BE2C (cell line): ENCODE data around the gene LRRC7.
A peak's percentile ranks its signal among the peaks of the same experiment; 100 is the strongest.

ENCODE experiments used
- DNase-seq: peaks from one replicate; pipeline ENCODE4 v3.0.0-alpha.2; 2020
- H3K27me3 ChIP-seq: fragments of 250-450 bp; sonication (Bioruptor Pico); 2 replicates; pipeline ENCODE4 v1.5.1; 2020; ENCODE audit warnings: mild to moderate bottlenecking
- H3K36me3 ChIP-seq: fragments of 250-450 bp; sonication (Bioruptor Pico); 2 replicates; pipeline ENCODE4 v1.5.1; 2020; ENCODE audit warnings: mild to moderate bottlenecking
- H3K4me1 ChIP-seq: fragments of 250-450 bp; sonication (Bioruptor Pico); 2 replicates; pipeline ENCODE4 v1.5.1; 2020
- H3K4me3 ChIP-seq: 2 replicates; pipeline ENCODE4 v1.5.1; 2011; ENCODE audit warnings: low read depth, low read length
- H3K9me3 ChIP-seq: fragments of 250-450 bp; sonication (Bioruptor Pico); 2 replicates; pipeline ENCODE4 v1.5.1; 2020
- CTCF ChIP-seq: IDR thresholded peaks from 2 replicates; pipeline ENCODE4 v1.5.1; 2012; ENCODE audit warnings: mild to moderate bottlenecking, low read depth, low read length

Gene LRRC7

GRCh38 chr1:69686367-69686984 is 118.8 kb downstream of the LRRC7 start:
- Histone ChIP-seq H3K9me3 (no peaks in the 10 kb centered on the region), H3K4me1 (peaks cover 3% of the 10 kb centered on the region; the same call in 1 of the 2 replicates), H3K36me3 (no peaks in the 10 kb centered on the region), H3K4me3 (no peak overlapping the region), H3K27me3 (no peaks in the 10 kb centered on the region)
- DNase-seq: no peak
- no peak for TF ChIP-seq CTCF

- Histone ChIP-seq H3K27me3 (no peaks in the 10 kb centered on the region), H3K36me3 (no peaks in the 10 kb centered on the region), H3K4me3 (no peak overlapping the region), H3K9me3 (no peaks in the 10 kb centered on the region), H3K4me1 (peaks cover 3% of the 10 kb centered on the region; the same call in 1 of the 2 replicates)
- no peak for DNase-seq
- TF ChIP-seq CTCF: no peak
These were observed 120.5 kb downstream of the LRRC7 start for GRCh38 chr1:69688193-69688592.

- Histone ChIP-seq H3K36me3 (no peaks in the 10 kb centered on the region), H3K27me3 (no peaks in the 10 kb centered on the region), H3K4me1 (peaks cover 3% of the 10 kb centered on the region; the same call in 1 of the 2 replicates), H3K4me3 (no peak overlapping the region), H3K9me3 (no peaks in the 10 kb centered on the region)
- DNase-seq: no peak
- no peak for TF ChIP-seq CTCF
These were observed 123.5 kb downstream of the LRRC7 start for GRCh38 chr1:69691179-69691578.

GRCh38 chr1:69693921-69694675 is 126.4 kb downstream of the LRRC7 start:
- Histone ChIP-seq H3K36me3 (no peaks in the 10 kb centered on the region), H3K4me1 (peaks cover 3% of the 10 kb centered on the region; the same call in 1 of the 2 replicates), H3K9me3 (no peaks in the 10 kb centered on the region), H3K4me3 (no peak overlapping the region), H3K27me3 (no peaks in the 10 kb centered on the region)
- no peak for TF ChIP-seq CTCF
- DNase-seq: no peak

- no peaks in the 10 kb centered on the region for H3K36me3 ChIP-seq
- no peaks in the 10 kb centered on the region for H3K27me3 ChIP-seq
- DNase-seq: no peak
- TF ChIP-seq CTCF: no peak
- H3K4me3 ChIP-seq: no peak overlapping the region
- H3K4me1 ChIP-seq: no peaks in the 10 kb centered on the region
- no peaks in the 10 kb centered on the region for H3K9me3 ChIP-seq
These were observed 129.6 kb downstream of the LRRC7 start for GRCh38 chr1:69697340-69697739.

- no peak overlapping the region for H3K4me3 ChIP-seq
- H3K4me1 ChIP-seq: no peaks in the 10 kb centered on the region
- no peaks in the 10 kb centered on the region for H3K36me3 ChIP-seq
- no peaks in the 10 kb centered on the region for H3K9me3 ChIP-seq
- TF ChIP-seq CTCF: peak; percentile 59
- no peaks in the 10 kb centered on the region for H3K27me3 ChIP-seq
- peak; percentile 51 for DNase-seq
These were observed 133.0 kb downstream of the LRRC7 start for GRCh38 chr1:69700770-69701169.
